GM19035 (cell line): ENCODE measurements around the gene CCDC85A.
"Not testable (repeated sequence)": the region's sequence is repeated elsewhere in the genome, so short reads cannot be mapped to it uniquely, and the experiment has no call there.

Source experiments
- ATAC-seq: cut with Tn5 transposase; IDR thresholded peaks from one replicate; pipeline ENCODE4 v1.9.1; 2021; ENCODE audit not compliant: unreplicated experiment

Gene CCDC85A

GRCh38 chr2:56183643-56184499, at the start of gene CCDC85A:
TSS of gene CCDC85A (plus strand) at chr2:56183990. CDS start at chr2:56184625, 635 bp downstream.
- ATAC-seq: peak; percentile 95

- no peak for ATAC-seq
These were observed 48.9 kb upstream of the CCDC85A start for GRCh38 chr2:56134861-56135260.

- ATAC-seq: not testable (repeated sequence)
These were observed 41.2 kb upstream of the CCDC85A start for GRCh38 chr2:56142497-56143061.

GRCh38 chr2:56147907-56148306, 35.9 kb upstream of the CCDC85A start:
- no peak for ATAC-seq

GRCh38 chr2:56148825-56149224, 35.0 kb upstream of the CCDC85A start:
- ATAC-seq: no peak

GRCh38 chr2:56151841-56152240, 31.9 kb upstream of the CCDC85A start:
- no peak for ATAC-seq

GRCh38 chr2:56155188-56155587, 28.6 kb upstream of the CCDC85A start:
- ATAC-seq: no peak

- ATAC-seq: not testable (repeated sequence)
These were observed 23.9 kb upstream of the CCDC85A start for GRCh38 chr2:56159875-56160274.

- ATAC-seq: no peak
These were observed 15.9 kb upstream of the CCDC85A start for GRCh38 chr2:56167616-56168562.

- no peak for ATAC-seq
These were observed 14.3 kb upstream of the CCDC85A start for GRCh38 chr2:56169521-56169920.

- no peak for ATAC-seq
These were observed 13.3 kb upstream of the CCDC85A start for GRCh38 chr2:56170504-56170903.

GRCh38 chr2:56170988-56171387, 12.8 kb upstream of the CCDC85A start:
- no peak for ATAC-seq

GRCh38 chr2:56175779-56176178, 8.0 kb upstream of the CCDC85A start:
- ATAC-seq: no peak

GRCh38 chr2:56177420-56178220, 6.2 kb upstream of the CCDC85A start:
- ATAC-seq: peak; percentile 89

- no peak for ATAC-seq
These were observed 3.9 kb upstream of the CCDC85A start for GRCh38 chr2:56179931-56180330.

- no peak for ATAC-seq
These were observed 1.4 kb upstream of the CCDC85A start for GRCh38 chr2:56182420-56182819.

- ATAC-seq: peak; percentile 17
These were observed 766 bp downstream of the CCDC85A start for GRCh38 chr2:56184500-56185011.

GRCh38 chr2:56185101-56185581, 1.4 kb downstream of the CCDC85A start:
- ATAC-seq: no peak

- no peak for ATAC-seq
These were observed 1.8 kb downstream of the CCDC85A start for GRCh38 chr2:56185582-56186046.

- no peak for ATAC-seq
These were observed 7.8 kb downstream of the CCDC85A start for GRCh38 chr2:56191617-56192016.
